Hepatic stellate cell (primary cell): ENCODE data around the gene OR1L1.

ENCODE experiments used
- DNase-seq: peaks from one replicate; pipeline ENCODE4 v3.0.0; 2011; ENCODE audit warnings: low spot score

The OR1L1 gene

GRCh38 chr9:122661416-122661815 lies at the start of gene OR1L1:
OR1L1 (plus strand) TSS chr9:122661716; CDS start chr9:122661716, 0 bp downstream.
- DNase-seq = no peak

GRCh38 chr9:122614362-122614761 lies 47.2 kb upstream of the OR1L1 start, which contains the start of gene OR1Q1:
OR1Q1 (plus strand) TSS chr9:122614738; CDS start chr9:122614738, 0 bp downstream.
- no peak for DNase-seq

- no peak for DNase-seq
Observed at GRCh38 chr9:122619996-122620395, 41.5 kb upstream of the OR1L1 start.

GRCh38 chr9:122642226-122642625 lies 19.3 kb upstream of the OR1L1 start:
- no peak for DNase-seq

- no peak for DNase-seq
Observed at GRCh38 chr9:122656378-122656777, 5.1 kb upstream of the OR1L1 start.

- DNase-seq = no peak
Observed at GRCh38 chr9:122657527-122657926, 4.0 kb upstream of the OR1L1 start, which contains the start of gene OR1B1. OR1B1 (minus strand) TSS chr9:122657627.

GRCh38 chr9:122672481-122672880 lies 11.0 kb downstream of the OR1L1 start:
- no peak for DNase-seq

GRCh38 chr9:122684851-122685250 lies 23.3 kb downstream of the OR1L1 start:
- DNase-seq = no peak

GRCh38 chr9:122695696-122696095 lies 34.2 kb downstream of the OR1L1 start:
- DNase-seq = no peak
